Esophagus muscularis mucosa (tissue), 4 donors: ENCODE data around the gene WDR75. TPM values are rescaled to one million over a fixed set of nuclear protein-coding genes. Genes with fewer than 3 reads are reported as not detected.

Experiments
- DNase-seq: peaks from one replicate; pipeline ENCODE4 v3.0.0-alpha.2; 2017; ENCODE audit errors: extremely low spot score
- H3K27ac ChIP-seq, 4 donors: fragments of 200-600 bp; sonication (generic); replicated peaks in 1 of 4; 1 replicate in 3 of 4; 2 replicates in 1 of 4; pipeline ENCODE4 v1.5.1; 2016 to 2019; ENCODE audit warnings: mild to moderate bottlenecking in 1 of 4
- H3K27me3 ChIP-seq, 4 donors: fragments of 200-600 bp; sonication (generic); one replicate each; pipeline versions ENCODE4 v1.5.1 to v1.6.0; 2016 to 2019
- H3K36me3 ChIP-seq, 4 donors: fragments of 200-600 bp; sonication (generic); one replicate each; pipeline ENCODE4 v1.5.1; 2016 to 2019
- H3K4me1 ChIP-seq, 4 donors: fragments of 200-600 bp; sonication (generic); one replicate each; pipeline ENCODE4 v1.5.1; 2016 to 2019
- H3K4me3 ChIP-seq, 4 donors: fragments of 200-600 bp; sonication (generic); 1 replicate in 2 of 4; 2 replicates in 2 of 4; pipeline ENCODE4 v1.5.1; 2016 to 2019; ENCODE audit warnings: mild to moderate bottlenecking in 4 of 4, moderate library complexity in 1 of 4
- H3K9me3 ChIP-seq, 4 donors: fragments of 200-600 bp; sonication (generic); 1 replicate in 3 of 4; 2 replicates in 1 of 4; pipeline ENCODE4 v1.5.1; 2016 to 2019
- EP300 ChIP-seq: sonication (generic); formaldehyde crosslinking; IDR thresholded peaks from one replicate; pipeline ENCODE4 v1.6.1; 2017; ENCODE audit warnings: antibody characterized with exemption
- POLR2A ChIP-seq: fragments of 450-650 bp; IDR thresholded peaks from one replicate; pipeline ENCODE4 v1.6.1; 2017; ENCODE audit warnings: antibody characterized with exemption, moderate library complexity, mild to moderate bottlenecking, low read depth
- POLR2AphosphoS5 ChIP-seq, 2 donors: sonication (generic); formaldehyde crosslinking; IDR thresholded peaks; one replicate each; pipeline ENCODE4 v1.6.1; 2017; ENCODE audit warnings: antibody characterized with exemption in 2 of 2
- WGBS: methylation state at CpG from one replicate; pipeline ENCODE4 v1.1.5; 2018; 5-methylcytosine and 5-hydroxymethylcytosine counted together
- intact Hi-C: fragments of 100-400 bp; cut with DNase I; formaldehyde crosslinking; loops from one replicate; pipeline ENCODE4 v1.15.1; 2023
- total RNA-seq, 4 donors: library from RNA; depleted of rRNA; stranded (reverse); fragments of >200 nt; gene quantifications; one replicate each; pipeline versions ENCODE4 v1.1.0 to v1.2.1, GENCODE V29; 2016
- TF ChIP-seq, protein P1 (sequence below), 3 experiments: fragments of 200-600 bp in 2 of 3; fragments of 450-650 bp in 1 of 3; sonication (generic) in 2 of 3; IDR thresholded peaks; one replicate each; pipeline ENCODE4 v1.5.1; 2017 to 2019; ENCODE audit warnings: antibody characterized with exemption in 3 of 3, mild to moderate bottlenecking in 2 of 3, moderate library complexity in 1 of 3

WDR75 gene
- total RNA-seq, result 10 to 100 TPM; 18.7 to 35.3 (median 24.7) TPM

- intact Hi-C loops, result loop anchor here (5.0 kb wide), 1 partner anchor 136 kb away; no protein-coding TSS in a partner anchor
- peak within 1 kb of the TSS; percentile 89 to 93 (median 92) for H3K27ac ChIP-seq
- under 1% methylated on average over 37 of the region's 48 CpGs for WGBS
- H3K4me1 ChIP-seq, result peaks cover 17 to 38% (median 35%) of the 10 kb centered on the region in 4 donors
- peak; percentile 39 for TF ChIP-seq POLR2A
- TF ChIP-seq EP300, result no peak
- TF ChIP-seq, protein P1, sequence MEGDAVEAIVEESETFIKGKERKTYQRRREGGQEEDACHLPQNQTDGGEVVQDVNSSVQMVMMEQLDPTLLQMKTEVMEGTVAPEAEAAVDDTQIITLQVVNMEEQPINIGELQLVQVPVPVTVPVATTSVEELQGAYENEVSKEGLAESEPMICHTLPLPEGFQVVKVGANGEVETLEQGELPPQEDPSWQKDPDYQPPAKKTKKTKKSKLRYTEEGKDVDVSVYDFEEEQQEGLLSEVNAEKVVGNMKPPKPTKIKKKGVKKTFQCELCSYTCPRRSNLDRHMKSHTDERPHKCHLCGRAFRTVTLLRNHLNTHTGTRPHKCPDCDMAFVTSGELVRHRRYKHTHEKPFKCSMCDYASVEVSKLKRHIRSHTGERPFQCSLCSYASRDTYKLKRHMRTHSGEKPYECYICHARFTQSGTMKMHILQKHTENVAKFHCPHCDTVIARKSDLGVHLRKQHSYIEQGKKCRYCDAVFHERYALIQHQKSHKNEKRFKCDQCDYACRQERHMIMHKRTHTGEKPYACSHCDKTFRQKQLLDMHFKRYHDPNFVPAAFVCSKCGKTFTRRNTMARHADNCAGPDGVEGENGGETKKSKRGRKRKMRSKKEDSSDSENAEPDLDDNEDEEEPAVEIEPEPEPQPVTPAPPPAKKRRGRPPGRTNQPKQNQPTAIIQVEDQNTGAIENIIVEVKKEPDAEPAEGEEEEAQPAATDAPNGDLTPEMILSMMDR (IDR thresholded peaks at IDR 0.05), result peak in 1 of 3 experiments; percentile 22
- peak; percentile 84 to 95 for TF ChIP-seq POLR2AphosphoS5 (IDR thresholded peaks at IDR 0.05)
- H3K9me3 ChIP-seq, result no peaks in the 10 kb centered on the region
- no peaks in the 10 kb centered on the region for H3K27me3 ChIP-seq
- no peaks in the 10 kb centered on the region for H3K36me3 ChIP-seq
- DNase-seq, result peak; percentile 97
- H3K4me3 ChIP-seq, result peak within 1 kb of the TSS; percentile 71 to 87 (median 78)
Measured at GRCh38 chr2:189440947-189441708, at the start of gene WDR75. WDR75 (plus strand) TSS chr2:189441474; CDS start chr2:189441493, 19 bp downstream.

- peak overlapping the region; percentile 38 to 75 (median 52) for H3K27ac ChIP-seq
- WGBS, result 42% methylated on average over 2 of the region's 2 CpGs
- H3K4me3 ChIP-seq, result no peak overlapping the region
- TF ChIP-seq POLR2AphosphoS5 (IDR thresholded peaks at IDR 0.05), result peak in 1 of 2 donors; percentile 63
- TF ChIP-seq, protein P1 (IDR thresholded peaks at IDR 0.05), result no peak
- H3K36me3 ChIP-seq, result no peaks in the 10 kb centered on the region
- intact Hi-C loops, result no loop called here
- no peaks in the 10 kb centered on the region for H3K27me3 ChIP-seq
- DNase-seq, result no peak
- peaks cover 0 to 3% (median 0%) of the 10 kb centered on the region in 4 donors for H3K9me3 ChIP-seq
- H3K4me1 ChIP-seq, result peaks cover 0 to 20% (median 5%) of the 10 kb centered on the region in 4 donors
Measured at GRCh38 chr2:189393440-189394111, 47.7 kb upstream of the WDR75 start.

- Histone ChIP-seq H3K4me1 (peaks cover 0 to 20% (median 5%) of the 10 kb centered on the region in 4 donors), H3K4me3 (no peak overlapping the region), H3K27ac (peak overlapping the region; percentile 38 to 75 (median 52)), H3K36me3 (no peaks in the 10 kb centered on the region), H3K9me3 (peaks cover 0 to 6% (median 0%) of the 10 kb centered on the region in 4 donors), H3K27me3 (no peaks in the 10 kb centered on the region)
- intact Hi-C loops, result no loop called here
- TF ChIP-seq POLR2AphosphoS5 (IDR thresholded peaks at IDR 0.05), result no peak
- TF ChIP-seq EP300, result no peak
- no peak for DNase-seq
Measured at GRCh38 chr2:189394525-189394924, 46.7 kb upstream of the WDR75 start.

DNA sequence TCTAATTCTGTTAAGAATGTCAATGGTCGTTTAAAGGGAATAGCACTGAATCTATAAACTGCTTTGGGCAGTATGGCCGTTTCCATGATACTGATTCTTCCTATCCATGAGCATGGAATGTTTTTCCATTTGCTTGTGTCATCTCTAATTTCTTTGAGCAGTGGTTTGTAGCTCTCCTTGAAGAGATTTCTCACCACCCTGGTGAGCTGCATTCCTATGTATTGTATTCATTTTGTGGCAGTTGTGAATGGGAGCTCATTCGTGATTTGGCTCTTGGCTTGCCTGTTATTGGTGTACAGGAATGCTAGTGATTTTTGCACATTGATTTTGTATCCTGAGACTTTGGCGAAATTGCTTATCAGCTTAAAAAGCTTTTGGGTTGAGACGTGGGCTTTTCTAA is 38.3 kb upstream of the WDR75 start:
- DNase-seq, result no peak
- peaks cover 0 to 6% (median 0%) of the 10 kb centered on the region in 4 donors for H3K9me3 ChIP-seq
- H3K27ac ChIP-seq, result no peak overlapping the region
- H3K4me1 ChIP-seq, result peaks cover 0 to 18% (median 16%) of the 10 kb centered on the region in 4 donors
- no peak overlapping the region for H3K4me3 ChIP-seq
- WGBS, result 72% methylated on average over 5 of the region's 5 CpGs
- TF ChIP-seq EP300 (no peak), POLR2AphosphoS5 (IDR thresholded peaks at IDR 0.05) (no peak), POLR2A (no peak)
- TF ChIP-seq, protein P1 (IDR thresholded peaks at IDR 0.05), result no peak
- H3K27me3 ChIP-seq, result no peaks in the 10 kb centered on the region
- intact Hi-C loops, result loop anchor here (5.0 to 10.0 kb wide), 2 partner anchors 48 to 121 kb away; no protein-coding TSS in a partner anchor
- no peaks in the 10 kb centered on the region for H3K36me3 ChIP-seq
